HS-27A (cell line): ENCODE data around the gene SMIM3.
"Not testable (repeated sequence)": the region's sequence is repeated elsewhere in the genome, so short reads cannot be mapped to it uniquely, and the experiment has no call there.

Source experiments
- DNase-seq: peaks from one replicate; pipeline ENCODE4 v3.0.0-alpha.2; 2012; ENCODE audit warnings: low read depth, missing footprints

SMIM3 gene

DNA sequence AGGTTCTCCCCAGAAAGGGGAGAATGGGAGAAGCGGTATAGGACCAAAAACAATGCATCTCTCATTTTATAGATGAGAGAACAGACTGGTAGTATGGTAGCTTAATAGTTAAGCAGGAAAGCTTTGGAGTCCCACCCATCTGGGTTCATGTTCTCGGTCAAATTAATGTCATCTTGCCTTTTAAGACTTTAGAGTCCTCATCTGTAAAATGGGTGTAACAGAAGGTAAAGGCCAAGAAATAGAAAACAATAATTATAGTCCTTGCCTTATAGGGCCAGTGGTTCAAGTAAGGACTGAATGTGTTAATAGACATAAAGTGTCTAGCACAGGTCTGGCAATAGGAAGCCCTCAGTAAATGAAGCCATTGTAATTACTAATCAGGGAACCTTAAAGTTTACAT is 16.4 kb downstream of the SMIM3 start:
- DNase-seq: no peak

DNA sequence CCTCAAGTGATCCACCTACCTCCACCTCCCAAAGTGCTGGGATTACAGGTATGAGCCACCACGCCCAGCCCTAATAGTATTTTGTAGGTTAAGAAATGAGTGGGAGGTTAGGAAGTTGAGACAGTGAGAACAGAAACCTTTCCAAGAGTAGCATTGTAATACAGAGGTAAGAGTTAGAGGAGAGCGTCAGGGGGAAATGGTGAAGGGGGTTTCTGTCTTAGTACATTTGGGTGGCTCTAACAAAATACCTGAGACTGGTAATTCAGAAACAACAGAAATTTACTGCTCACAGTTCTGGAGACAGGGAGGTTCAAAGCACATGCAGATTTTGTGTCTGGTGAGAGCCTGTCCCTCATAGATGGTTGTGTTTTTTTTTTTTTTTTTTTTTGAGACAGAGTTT is 18.8 kb downstream of the SMIM3 start:
- no peak for DNase-seq

DNA sequence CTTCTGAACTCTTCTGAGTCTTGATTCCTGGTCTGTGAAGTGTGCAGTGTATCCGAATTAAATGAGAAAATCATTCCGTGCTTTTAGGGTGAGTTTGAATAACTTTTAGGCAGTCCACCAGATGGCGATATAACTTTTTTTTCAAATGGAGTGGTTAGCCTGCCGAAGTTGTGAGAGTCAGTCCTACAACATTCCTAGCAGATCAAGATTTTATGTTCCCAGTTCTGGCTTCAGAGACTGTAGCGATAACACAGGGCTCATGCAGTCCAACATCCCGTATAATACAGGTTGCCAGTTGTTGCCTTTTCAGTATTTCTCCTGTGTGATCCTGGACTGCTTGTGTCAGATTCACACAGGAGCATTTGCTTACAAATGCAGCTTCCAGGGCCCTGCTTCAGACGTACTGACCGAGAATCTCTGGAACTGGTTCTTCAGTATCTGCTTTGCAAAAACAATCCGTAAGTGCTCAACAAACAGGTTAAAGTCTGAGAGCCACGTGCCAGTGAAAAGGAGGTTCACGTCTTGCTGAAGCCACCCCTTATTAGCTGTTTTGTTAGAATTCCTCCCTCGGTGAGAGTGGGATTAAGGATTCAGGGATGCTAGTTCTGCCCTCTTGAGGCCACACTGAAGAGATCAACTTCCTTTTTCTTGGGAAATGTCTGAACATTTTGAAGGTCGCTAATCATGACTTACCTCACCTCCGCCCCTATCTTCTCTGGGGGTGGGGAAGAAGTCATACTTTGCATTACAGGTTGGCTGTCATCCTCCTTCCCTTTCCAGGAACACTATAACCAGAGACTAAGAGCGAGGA is 22.8 kb downstream of the SMIM3 start:
- DNase-seq: no peak

DNA sequence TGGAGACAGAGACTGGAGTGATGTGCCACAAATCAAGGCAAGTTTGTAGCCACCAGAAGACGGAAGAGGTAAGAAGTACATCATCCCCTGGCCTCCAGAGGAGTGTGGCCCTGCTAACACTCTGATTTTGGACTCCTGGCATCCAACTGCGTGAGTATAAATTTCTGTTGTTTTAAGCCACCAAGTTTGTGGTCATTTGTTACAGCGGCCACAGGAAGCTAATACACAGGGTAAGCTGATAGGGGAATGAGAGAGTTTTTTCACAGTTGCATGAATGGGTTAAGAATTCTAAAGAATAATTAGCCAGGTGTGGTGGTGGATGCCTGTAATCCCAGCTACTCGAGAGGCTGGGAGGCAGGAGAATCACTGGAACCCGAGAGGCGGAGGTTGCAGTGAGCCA is 25.8 kb downstream of the SMIM3 start:
- no peak for DNase-seq

DNA sequence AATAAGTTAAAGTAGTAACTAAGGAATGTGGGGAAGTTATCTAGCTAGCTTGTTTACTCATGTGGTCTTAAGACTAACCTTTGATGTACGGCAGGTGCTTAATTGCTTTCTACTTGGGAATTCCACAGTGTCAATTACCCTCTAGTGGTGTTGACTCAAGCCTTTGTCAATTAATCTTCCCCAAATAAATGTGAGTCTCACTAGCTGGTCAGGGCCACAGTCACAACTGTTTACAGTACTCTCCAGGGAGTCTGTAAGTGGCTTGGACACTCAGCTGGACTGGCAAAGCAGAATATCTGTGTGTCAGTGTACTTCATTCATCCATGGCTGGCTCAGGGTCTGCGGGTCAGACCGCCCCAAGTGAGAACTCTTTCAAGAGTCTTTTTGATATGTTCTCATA is 30.8 kb downstream of the SMIM3 start:
- no peak for DNase-seq

DNA sequence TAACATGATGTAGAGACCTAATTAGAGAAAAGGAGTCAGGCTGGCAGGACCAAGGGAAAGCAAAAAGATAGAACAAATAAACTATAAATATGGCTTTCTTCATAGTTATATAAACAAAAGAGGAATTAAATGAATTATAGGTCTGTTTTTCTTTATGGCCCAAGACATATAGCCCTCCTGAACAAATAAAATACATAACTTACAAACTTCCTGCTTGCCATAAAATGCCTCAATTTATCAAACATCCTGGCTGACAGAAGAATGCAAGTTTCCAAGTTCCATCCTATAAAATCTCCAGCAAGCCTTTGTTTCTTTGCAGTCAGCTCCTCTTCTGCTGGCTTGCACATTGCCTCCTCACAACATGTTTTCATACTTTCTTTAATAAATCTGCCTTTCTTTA is 36.5 kb downstream of the SMIM3 start:
- DNase-seq: no peak

DNA sequence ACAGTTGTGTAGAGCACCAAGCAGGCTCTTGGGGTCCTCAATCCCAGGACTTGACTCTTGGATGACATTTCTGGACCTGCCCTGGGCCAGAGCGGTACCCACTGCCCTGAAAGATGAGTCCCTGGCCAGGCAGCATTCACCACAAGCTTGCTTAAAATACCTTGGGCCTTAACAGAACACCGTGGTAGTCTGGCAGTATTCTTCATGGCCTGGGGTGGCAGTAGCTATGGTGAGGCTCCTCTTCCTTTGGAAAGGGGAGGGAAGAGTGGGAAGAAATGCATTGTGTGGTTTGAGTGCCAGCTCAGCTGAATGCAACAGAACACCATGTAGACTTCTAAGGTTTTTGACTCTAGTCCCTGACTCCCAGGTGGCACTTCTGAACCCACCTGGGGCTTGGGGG is 38.4 kb downstream of the SMIM3 start:
- DNase-seq: no peak

DNA sequence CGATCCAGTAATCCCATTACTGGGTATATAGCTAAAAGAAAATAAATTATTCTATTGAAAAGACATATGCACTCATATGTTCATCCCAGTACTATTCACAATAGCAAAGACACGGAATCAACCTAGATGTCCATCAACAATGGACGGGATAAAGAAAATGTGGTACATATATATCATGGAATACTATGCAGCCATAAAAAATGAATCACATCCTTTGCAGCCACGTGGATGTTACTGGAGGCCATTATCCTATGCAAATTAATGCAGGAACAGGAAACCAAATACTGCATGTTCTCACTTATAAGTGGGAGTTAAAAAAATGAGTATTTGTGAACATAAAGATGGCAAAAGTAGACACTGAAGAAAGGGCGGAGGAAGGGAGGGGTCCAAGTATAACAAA is 51.2 kb downstream of the SMIM3 start:
- DNase-seq: no peak

DNA sequence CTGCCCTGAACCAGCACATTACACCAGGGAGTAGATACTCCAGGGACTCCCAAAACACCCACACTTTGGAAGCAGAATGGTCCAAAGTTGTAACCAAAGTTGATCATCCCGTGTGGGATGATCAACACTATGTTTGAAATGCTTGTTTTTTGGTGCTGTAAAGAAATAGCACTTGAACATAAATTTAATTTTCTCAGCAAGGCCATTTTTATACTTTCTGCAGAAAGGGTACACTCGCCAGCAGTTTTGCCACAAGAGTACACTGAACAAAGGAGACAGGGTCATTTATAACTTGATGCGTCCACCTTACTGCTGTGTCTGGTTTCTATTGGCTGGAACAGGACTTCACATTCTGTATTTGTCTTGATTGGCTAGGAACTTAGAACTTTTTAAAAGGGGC is 53.3 kb downstream of the SMIM3 start:
- DNase-seq: not testable (repeated sequence)

DNA sequence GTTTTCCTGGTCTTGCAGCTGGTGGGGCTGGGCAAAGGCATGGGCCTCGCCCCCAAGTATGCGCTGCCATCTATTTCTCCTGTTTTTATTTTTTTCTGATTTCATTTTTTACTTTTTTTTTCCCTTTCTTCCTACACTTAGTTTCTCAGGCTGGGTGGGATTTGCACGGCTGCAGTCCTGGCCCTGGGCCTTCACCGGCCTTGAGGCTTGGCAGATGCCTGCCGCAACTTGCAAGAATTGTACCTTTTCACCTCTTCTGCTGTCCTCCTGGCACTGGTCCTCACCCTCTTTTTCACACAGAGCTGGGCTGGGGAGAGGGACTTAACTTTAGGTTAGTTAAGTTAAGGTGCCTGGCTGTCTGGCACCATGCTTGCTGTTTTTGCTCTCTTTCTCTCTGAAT is 57.5 kb downstream of the SMIM3 start:
- DNase-seq: no peak

DNA sequence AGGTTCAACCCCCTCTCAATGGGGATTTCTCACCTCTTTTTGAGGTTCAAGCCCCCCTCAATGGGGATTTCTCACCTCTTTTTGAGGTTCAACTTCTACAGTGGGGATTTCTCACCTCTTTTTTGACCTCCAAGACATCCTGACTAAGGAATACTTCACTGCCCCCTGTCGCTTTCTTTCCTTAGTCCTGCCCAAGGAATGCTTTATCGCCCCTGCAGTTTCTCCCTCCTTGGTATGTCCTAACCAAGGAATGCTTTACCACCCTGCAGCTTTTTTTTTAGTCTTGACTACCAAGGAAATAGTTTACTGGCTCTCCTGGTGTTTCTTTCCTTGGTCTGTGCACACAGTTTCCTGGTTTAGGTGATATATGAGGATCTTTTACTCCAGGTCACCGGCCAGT is 58.1 kb downstream of the SMIM3 start:
- no peak for DNase-seq

DNA sequence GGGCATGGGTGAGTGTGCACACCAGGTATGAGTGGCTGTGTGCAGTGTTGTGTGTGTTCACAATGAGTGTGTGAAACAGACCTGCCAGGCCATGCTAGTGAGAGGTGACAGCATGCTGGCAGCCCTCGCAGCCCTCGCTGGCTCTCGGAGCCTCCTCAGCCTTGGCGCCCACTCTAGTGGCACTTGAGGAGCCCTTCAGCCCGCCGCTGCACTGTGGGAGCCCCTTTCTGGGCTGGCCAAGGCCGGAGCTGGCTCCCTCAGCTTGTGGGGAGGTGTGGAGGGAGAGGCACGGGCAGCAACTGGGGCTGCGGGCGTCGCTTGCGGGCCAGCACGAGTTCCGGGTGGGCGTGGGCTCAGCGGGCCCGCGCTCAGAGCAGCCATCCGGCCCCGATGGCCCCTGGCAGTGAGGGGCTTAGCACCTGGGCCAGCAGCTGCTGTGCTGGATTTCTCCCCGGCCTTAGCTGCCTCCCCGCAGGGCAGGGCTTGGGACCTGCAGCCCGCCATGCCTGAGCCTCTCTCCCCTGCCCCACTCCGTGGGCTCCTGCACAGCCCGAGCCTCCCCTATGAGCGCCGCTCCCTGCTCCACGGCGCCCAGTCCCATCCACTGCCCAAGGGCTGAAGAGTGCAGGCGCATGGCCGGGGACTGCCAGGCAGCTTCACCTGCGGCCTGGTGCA is 66.8 kb downstream of the SMIM3 start:
- DNase-seq: not testable (repeated sequence)

DNA sequence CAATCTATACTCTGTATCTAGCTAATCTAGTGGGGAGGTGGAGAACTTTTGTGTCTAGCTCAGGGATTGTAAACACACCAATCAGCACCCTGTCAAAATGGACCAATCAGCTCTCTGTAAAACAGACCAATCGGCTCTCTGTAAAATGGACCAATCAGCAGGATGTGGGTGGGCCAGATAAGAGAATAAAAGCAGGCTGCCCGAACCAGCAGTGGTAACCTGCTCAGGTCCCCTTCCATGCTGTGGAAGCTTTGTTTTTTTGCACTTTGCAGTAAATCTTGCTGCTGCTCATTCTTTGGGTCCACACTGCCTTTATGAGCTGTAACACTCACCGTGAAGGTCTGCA is 67.7 kb downstream of the SMIM3 start, which contains the start of gene IRGM:
Gene IRGM, plus strand, starts transcription at position 214 of the 346 bp plus-strand sequence. CDS start 1,603 bp downstream, outside the sequence.
- DNase-seq: not testable (repeated sequence)
